PC-9 (cell line): ENCODE measurements around the gene BPTF. TPM values are rescaled to one million over a fixed set of nuclear protein-coding genes. Genes with fewer than 3 reads are reported as not detected.

Experiments
- BruUV-seq: library from RNA; stranded (reverse); fragments of 400-500 nt; replicated peaks from 2 replicates; lab custom pipeline; 2021; lab: Mats Ljungman, UMichigan
- CTCF ChIA-PET: fragments of 300-600 bp; sonication (Branson Sonifier 250); formaldehyde crosslinking; loops from one replicate; lab custom pipeline; 2022; ENCODE audit warnings: antibody characterized with exemption; lab: Charles Lee
- POLR2A ChIA-PET: fragments of 300-600 bp; sonication (Branson Sonifier 250); formaldehyde crosslinking; loops from one replicate; lab custom pipeline; 2022; ENCODE audit warnings: antibody characterized with exemption; ENCODE audit not compliant: unreplicated experiment; lab: Charles Lee
- DNase-seq, 2 experiments: peaks; one replicate each; pipeline versions ENCODE4 v3.0.0 to v3.0.0-alpha.2; 2015 to 2022; ENCODE audit warnings: mixed read lengths in 1 of 2
- H2AFZ ChIP-seq: fragments of 200-600 bp; sonication (generic); 2 replicates; pipeline ENCODE4 v1.8.1; 2017; ENCODE audit warnings: antibody characterized with exemption
- H3F3A ChIP-seq: fragments of 200-600 bp; sonication (generic); 2 replicates; pipeline ENCODE4 v1.8.1; 2017; ENCODE audit warnings: antibody characterized with exemption, mild to moderate bottlenecking, low read depth; ENCODE audit not compliant: insufficient read depth
- H3K27ac ChIP-seq: fragments of 200-600 bp; sonication (generic); 2 replicates; pipeline ENCODE4 v1.6.1; 2016; ENCODE audit warnings: mixed run types
- H3K27me3 ChIP-seq: fragments of 200-600 bp; sonication (generic); 2 replicates; pipeline ENCODE4 v1.6.1; 2016; ENCODE audit warnings: low read depth, mixed run types; ENCODE audit not compliant: insufficient read depth
- H3K36me3 ChIP-seq: fragments of 200-600 bp; sonication (generic); 2 replicates; pipeline ENCODE4 v1.6.1; 2016; ENCODE audit warnings: low read depth, mixed run types
- H3K4me1 ChIP-seq: fragments of 200-600 bp; sonication (generic); replicated peaks from 2 replicates; pipeline ENCODE4 v1.6.1; 2016; ENCODE audit warnings: mixed run types; ENCODE audit not compliant: insufficient read depth
- H3K4me2 ChIP-seq: fragments of 200-600 bp; sonication (generic); 2 replicates; pipeline ENCODE4 v1.6.1; 2017; ENCODE audit warnings: mixed run types
- H3K4me3 ChIP-seq: fragments of 200-600 bp; sonication (generic); 2 replicates; pipeline ENCODE4 v1.6.1; 2016; ENCODE audit warnings: mixed run types
- H3K79me2 ChIP-seq: fragments of 200-600 bp; sonication (generic); 2 replicates; pipeline ENCODE4 v1.6.1; 2017; ENCODE audit warnings: low read depth, mixed run types
- H3K9me2 ChIP-seq: fragments of 200-600 bp; sonication (generic); 2 replicates; pipeline ENCODE4 v1.8.1; 2017; ENCODE audit warnings: mild to moderate bottlenecking; ENCODE audit not compliant: insufficient read depth
- H3K9me3 ChIP-seq: fragments of 200-600 bp; sonication (generic); 2 replicates; pipeline ENCODE4 v1.8.1; 2016; ENCODE audit warnings: low read depth; ENCODE audit not compliant: insufficient read depth
- H4K20me1 ChIP-seq: fragments of 200-600 bp; sonication (generic); 2 replicates; pipeline ENCODE4 v1.8.1; 2017; ENCODE audit not compliant: insufficient read depth
- CTCF ChIP-seq: fragments of 200-600 bp; sonication (generic); conservative IDR thresholded peaks from 2 replicates; pipeline ENCODE4 v1.6.1; 2017; ENCODE audit warnings: mixed run types, antibody characterized with exemption, mild to moderate bottlenecking, moderate library complexity
- EZH2 ChIP-seq: fragments of 200-600 bp; sonication (generic); IDR thresholded peaks from 2 replicates; pipeline ENCODE4 v1.8.0; 2017; ENCODE audit warnings: antibody characterized with exemption, low read depth
- intact Hi-C: fragments of 100-400 bp; cut with micrococcal nuclease; formaldehyde crosslinking; loops from one replicate; pipeline ENCODE4 v1.10.0; 2022; ENCODE audit not compliant: unreplicated experiment
- total RNA-seq: library from RNA; stranded (reverse); gene quantifications from 2 replicates; pipeline ENCODE4 v1.2.3, GENCODE V29; 2021

The BPTF gene
- total RNA-seq, 1 experiment from 2014 or later, result 95.6 TPM

GRCh38 chr17:67998466-67998865 lies 173.2 kb downstream of the BPTF start:
- no peak for DNase-seq
- TF ChIP-seq EZH2 (no peak), CTCF (no peak)
- intact Hi-C loops, result loop anchor here (5.0 to 10.0 kb wide), 2 partner anchors 39 to 206 kb away; partner anchors contain the start of gene KPNA2
- H3K79me2 ChIP-seq, result no peaks in the 10 kb centered on the region
- H3K9me2 ChIP-seq, result no peaks in the 10 kb centered on the region
- H3K4me2 ChIP-seq, result no peak overlapping the region
- no peak overlapping the region for H2AFZ ChIP-seq
- CTCF ChIA-PET, result interaction anchor here (0.6 kb wide), 1 partner anchor 421 kb away, joined by 5 read pairs; no protein-coding TSS in a partner anchor
- H3K4me3 ChIP-seq, result no peak overlapping the region
- H3K36me3 ChIP-seq, result no peaks in the 10 kb centered on the region
- POLR2A ChIA-PET, result no interaction called here
- no TSS peak for BruUV-seq
- no peaks in the 10 kb centered on the region for H3K27me3 ChIP-seq
- no peaks in the 10 kb centered on the region for H4K20me1 ChIP-seq
- no peaks in the 10 kb centered on the region for H3K9me3 ChIP-seq
- peaks cover 27% of the 10 kb centered on the region for H3F3A ChIP-seq
- H3K27ac ChIP-seq, result peak overlapping the region; percentile 55; the same call in 1 of the 2 replicates
- H3K4me1 ChIP-seq, result peaks cover 36% of the 10 kb centered on the region

GRCh38 chr17:67999291-67999911 lies 174.1 kb downstream of the BPTF start:
- TF ChIP-seq EZH2 (no peak), CTCF (no peak)
- Histone ChIP-seq H3K9me3 (no peaks in the 10 kb centered on the region), H3K27me3 (no peaks in the 10 kb centered on the region), H3K4me1 (peaks cover 34% of the 10 kb centered on the region), H2AFZ (no peak overlapping the region), H3K79me2 (no peaks in the 10 kb centered on the region), H4K20me1 (no peaks in the 10 kb centered on the region), H3K27ac (peak overlapping the region; percentile 55), H3K9me2 (no peaks in the 10 kb centered on the region), H3K36me3 (no peaks in the 10 kb centered on the region), H3F3A (peaks cover 27% of the 10 kb centered on the region), H3K4me3 (no peak overlapping the region), H3K4me2 (peak overlapping the region; percentile 40)
- ChIA-PET CTCF (no interaction called here), POLR2A (interaction anchor here (0.5 kb wide), 1 partner anchor 40 kb away, joined by 6 read pairs; no protein-coding TSS in a partner anchor)
- DNase-seq, result peak in 1 of 2 experiments; percentile 92
- no TSS peak for BruUV-seq
- intact Hi-C loops, result loop anchor here (5.0 to 10.0 kb wide), 2 partner anchors 38 to 205 kb away; partner anchors contain the start of gene KPNA2

GRCh38 chr17:68004201-68004600 lies 178.9 kb downstream of the BPTF start:
- no peak overlapping the region for H3K4me2 ChIP-seq
- DNase-seq, result no peak
- TF ChIP-seq CTCF (no peak), EZH2 (no peak)
- intact Hi-C loops, result no loop called here
- H3K4me1 ChIP-seq, result peaks cover 10% of the 10 kb centered on the region
- no peaks in the 10 kb centered on the region for H3K27me3 ChIP-seq
- ChIA-PET CTCF (no interaction called here), POLR2A (no interaction called here)
- no TSS peak for BruUV-seq
- no peaks in the 10 kb centered on the region for H4K20me1 ChIP-seq
- no peaks in the 10 kb centered on the region for H3K9me2 ChIP-seq
- H3F3A ChIP-seq, result peaks cover 9% of the 10 kb centered on the region
- H3K36me3 ChIP-seq, result no peaks in the 10 kb centered on the region
- H3K27ac ChIP-seq, result no peak overlapping the region
- H2AFZ ChIP-seq, result no peak overlapping the region
- no peak overlapping the region for H3K4me3 ChIP-seq
- H3K79me2 ChIP-seq, result no peaks in the 10 kb centered on the region
- no peaks in the 10 kb centered on the region for H3K9me3 ChIP-seq
